Endothelial cell of hepatic sinusoid (primary cell): Measurements from ENCODE around the gene CTBP2.
"Not testable (repeated sequence)": the region's sequence is repeated elsewhere in the genome, so short reads cannot be mapped to it uniquely, and the experiment has no call there.

ENCODE experiments used
- in situ Hi-C: cut with HindIII; loops from 2 replicates; pipeline ENCODE4 v1.10.0; 2017; ENCODE audit warnings: low sequenced_read_pairs

CTBP2 gene

DNA sequence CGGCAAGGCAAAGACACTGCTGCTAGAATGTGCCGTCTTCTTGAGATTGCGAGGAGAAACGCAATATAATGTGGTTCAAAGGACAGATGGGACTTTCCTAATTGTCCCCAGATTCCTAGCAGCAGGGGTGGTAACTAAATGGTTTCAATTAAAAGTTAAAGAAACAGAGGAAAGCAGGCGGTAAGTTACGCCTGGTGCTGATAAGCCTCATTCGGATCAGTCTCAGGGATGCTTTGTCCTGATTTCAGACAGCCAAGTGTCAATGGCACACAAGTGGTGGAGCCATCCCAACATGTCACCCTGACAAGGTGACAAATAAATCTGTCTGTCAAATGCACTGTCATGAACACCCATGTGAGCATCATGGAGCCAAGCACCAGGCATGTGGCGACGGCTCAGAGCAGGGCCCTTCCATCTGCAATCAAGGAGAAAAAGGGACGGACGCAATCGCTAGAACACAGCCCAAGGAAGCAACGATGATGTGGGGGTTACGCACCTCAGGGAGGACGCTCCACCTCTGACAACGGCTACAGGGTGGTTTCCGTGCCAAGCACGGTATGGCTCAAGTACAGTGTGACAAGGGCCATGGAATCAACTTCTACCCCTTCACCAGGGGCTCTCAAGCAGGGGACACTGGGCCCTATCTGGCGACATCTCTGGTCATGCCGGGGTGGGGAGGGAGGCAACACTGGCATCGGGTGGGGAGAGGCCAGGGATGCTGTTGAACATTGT lies 66.2 kb downstream of the CTBP2 start:
- in situ Hi-C loops: no loop called here

- in situ Hi-C loops: no loop called here
These were observed 67.0 kb downstream of the CTBP2 start for GRCh38 chr10:125093199-125093973.

GRCh38 chr10:125092564-125093031 lies 67.8 kb downstream of the CTBP2 start:
- in situ Hi-C loops: no loop called here

- in situ Hi-C loops: no loop called here
These were observed 68.5 kb downstream of the CTBP2 start for GRCh38 chr10:125091891-125092290.

GRCh38 chr10:125089469-125089868 lies 70.9 kb downstream of the CTBP2 start:
- in situ Hi-C loops: no loop called here

DNA sequence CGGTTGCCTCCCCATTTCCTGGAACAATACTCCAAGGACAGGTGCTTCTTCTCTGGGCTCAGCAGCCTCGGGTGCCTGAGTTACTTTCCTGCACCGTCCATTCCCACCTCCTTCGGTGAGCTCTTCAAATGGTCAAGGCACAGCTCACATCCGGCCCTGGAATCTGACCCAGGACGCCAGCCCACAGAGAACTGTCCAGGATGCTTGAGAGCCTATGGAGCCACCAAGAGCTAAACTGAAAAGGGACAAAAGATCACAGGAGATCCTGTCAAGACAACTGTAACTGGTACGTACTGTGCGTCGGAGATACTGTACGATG lies 72.5 kb downstream of the CTBP2 start:
- in situ Hi-C loops: no loop called here

- in situ Hi-C loops: no loop called here
These were observed 73.0 kb downstream of the CTBP2 start for GRCh38 chr10:125087191-125087896.

GRCh38 chr10:125086691-125087090 lies 73.7 kb downstream of the CTBP2 start:
- in situ Hi-C loops: no loop called here

DNA sequence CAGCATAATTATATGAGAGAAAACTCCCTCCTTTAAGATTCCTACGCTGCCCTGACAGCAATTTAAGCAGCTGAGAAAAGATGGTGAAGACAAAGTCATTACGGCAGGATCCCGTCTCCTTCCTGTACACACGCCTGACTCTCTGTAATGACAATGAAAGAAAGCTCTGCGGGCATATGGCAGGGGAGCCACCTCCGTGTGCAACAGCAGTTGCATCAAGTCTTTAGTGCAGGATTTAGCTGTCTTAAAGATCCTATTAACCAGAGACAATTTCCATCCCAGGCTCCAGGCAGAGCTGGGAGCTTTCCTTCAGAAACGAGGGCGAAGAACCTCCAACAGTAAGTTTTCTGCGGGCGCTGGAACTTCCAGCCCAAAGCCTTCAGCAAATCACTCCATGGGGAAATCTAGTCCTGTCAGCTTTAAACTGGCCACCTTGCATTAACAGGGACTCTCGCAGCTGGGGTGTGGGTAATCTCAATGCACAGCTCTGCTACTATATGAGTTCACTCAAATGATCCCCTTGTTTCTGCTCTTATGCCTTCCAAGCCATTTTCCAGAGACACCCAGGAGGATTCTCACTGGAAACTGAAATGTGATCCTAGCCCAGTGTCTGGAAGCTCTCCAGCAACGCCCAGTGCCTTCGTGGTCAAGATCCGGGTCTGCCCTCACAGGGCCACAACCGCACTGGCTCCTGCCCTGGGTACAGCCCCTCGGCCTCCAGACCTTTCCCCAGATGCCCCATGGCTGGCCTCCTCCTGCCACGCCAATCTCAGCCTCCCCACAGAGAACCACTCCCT lies 74.9 kb downstream of the CTBP2 start:
- in situ Hi-C loops: no loop called here

DNA sequence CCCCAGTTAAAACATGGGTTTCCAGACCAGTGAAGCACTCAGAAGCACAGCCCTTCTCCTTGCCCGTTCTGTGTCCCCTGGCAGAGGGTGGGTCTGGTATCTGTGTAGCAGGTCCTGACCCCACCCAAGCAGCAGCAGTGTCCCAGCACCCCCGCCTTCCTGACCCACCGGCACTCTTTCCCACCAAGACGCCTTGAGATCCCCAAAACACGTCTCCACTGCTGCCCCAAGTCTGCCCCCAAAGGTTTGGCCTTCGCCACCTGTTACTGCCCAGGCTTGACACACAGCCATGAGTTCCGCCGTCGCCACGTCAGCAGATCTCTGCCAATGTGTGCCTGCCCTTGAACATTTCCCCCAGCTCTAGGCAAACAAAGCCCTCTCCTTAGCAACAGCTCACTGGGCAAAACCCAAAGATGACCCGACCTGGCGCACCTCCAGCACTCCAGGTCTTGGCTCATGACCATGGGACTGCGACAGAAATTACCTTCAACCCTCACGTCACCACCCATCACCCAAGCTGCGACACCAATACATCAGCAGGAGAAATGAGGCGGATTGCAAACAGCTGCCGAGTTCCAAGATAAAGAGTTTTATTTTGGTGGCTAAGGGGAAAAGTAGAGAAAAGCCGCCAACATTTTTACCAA lies 75.6 kb downstream of the CTBP2 start:
- in situ Hi-C loops: no loop called here

GRCh38 chr10:125084191-125084613 lies 76.2 kb downstream of the CTBP2 start:
- in situ Hi-C loops: no loop called here

- in situ Hi-C loops: no loop called here
These were observed 76.8 kb downstream of the CTBP2 start for GRCh38 chr10:125083576-125083920.

GRCh38 chr10:125082881-125083575 lies 77.3 kb downstream of the CTBP2 start:
- in situ Hi-C loops: no loop called here

- in situ Hi-C loops: not testable (repeated sequence)
These were observed 77.9 kb downstream of the CTBP2 start for GRCh38 chr10:125082471-125082870.

- in situ Hi-C loops: no loop called here
These were observed 78.4 kb downstream of the CTBP2 start for GRCh38 chr10:125081931-125082330.

DNA sequence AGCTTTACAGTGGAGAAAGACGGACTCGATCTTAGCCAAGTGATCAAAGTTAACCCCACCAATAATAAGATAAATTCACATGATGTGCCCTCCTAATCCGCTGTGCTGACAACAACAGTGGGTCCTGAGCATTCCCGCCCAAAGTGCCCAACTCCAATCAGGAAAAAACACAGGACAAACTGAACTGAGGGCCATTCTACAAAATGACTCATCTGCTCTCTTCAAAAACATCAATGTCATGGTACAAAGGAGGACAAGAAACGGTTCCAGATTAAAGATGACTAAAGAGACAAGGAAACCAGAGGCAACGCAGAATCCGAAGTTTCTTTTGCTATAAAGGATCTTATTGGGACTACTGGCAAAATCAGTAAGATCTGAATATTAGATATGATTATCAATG lies 79.4 kb downstream of the CTBP2 start:
- in situ Hi-C loops: no loop called here

DNA sequence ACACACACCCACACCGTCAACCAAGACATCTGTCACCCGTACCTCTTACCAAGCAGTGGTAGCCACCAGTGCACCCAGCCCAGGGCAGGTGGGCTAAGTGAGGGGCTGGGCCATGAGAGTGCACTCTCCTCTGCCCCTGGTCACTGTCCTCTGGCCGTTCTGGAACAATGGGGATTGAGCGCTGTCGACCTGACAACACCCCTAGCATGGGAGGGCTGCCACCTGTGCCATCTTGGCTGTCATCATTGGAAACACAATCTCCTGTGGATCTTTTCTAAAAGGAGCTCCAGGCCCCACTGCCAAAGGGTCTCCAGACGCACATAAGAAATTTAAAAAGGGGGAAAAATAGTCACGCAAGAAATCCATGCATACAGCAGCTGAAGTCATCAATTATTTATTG lies 80.1 kb downstream of the CTBP2 start:
- in situ Hi-C loops: no loop called here

- in situ Hi-C loops: no loop called here
These were observed 81.2 kb downstream of the CTBP2 start for GRCh38 chr10:125079091-125079600.

DNA sequence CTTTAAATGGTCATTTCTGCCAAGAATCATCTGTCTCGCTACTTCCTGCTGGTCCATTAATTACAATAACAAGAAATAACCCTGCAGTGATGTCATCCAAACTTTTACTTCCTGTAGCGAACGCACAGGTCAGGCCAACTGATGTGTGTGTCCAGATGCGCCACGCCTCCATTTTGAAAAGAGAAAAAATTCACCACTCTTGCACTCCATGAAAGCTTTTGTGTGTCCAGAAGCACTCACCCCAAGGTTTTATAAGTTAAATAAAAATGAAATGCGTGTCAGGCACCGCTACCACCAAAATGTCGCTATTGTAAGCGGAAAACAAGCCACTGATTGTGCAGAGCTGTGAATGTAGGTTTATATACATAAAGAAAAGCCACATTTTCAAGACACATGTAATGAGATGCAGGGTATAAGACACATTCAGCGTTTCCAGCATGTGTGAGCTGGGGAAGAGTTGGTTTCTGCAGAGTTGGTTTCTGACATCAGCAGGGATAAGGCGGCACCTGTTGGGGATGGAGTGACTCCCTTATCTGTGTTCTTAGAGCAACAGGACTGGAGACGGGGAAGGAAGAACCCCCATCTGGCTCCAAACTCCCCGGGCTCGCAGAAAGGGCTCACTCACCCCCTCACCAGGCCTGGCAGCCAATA lies 83.3 kb downstream of the CTBP2 start:
- in situ Hi-C loops: no loop called here
